Activated CD4-positive, alpha-beta T cell treated with anti-CD3 and anti-CD28 coated beads, Interleukin-2, amount 50 U/mL, for 16 hours (primary cell): ENCODE data around the gene ERVK3-1.
"Not testable (repeated sequence)": the region's sequence is repeated elsewhere in the genome, so short reads cannot be mapped to it uniquely, and the experiment has no call there.

ENCODE experiments used
- DNase-seq: peaks from one replicate; pipeline ENCODE4 v3.0.0-alpha.2; 2020

Gene ERVK3-1

DNA sequence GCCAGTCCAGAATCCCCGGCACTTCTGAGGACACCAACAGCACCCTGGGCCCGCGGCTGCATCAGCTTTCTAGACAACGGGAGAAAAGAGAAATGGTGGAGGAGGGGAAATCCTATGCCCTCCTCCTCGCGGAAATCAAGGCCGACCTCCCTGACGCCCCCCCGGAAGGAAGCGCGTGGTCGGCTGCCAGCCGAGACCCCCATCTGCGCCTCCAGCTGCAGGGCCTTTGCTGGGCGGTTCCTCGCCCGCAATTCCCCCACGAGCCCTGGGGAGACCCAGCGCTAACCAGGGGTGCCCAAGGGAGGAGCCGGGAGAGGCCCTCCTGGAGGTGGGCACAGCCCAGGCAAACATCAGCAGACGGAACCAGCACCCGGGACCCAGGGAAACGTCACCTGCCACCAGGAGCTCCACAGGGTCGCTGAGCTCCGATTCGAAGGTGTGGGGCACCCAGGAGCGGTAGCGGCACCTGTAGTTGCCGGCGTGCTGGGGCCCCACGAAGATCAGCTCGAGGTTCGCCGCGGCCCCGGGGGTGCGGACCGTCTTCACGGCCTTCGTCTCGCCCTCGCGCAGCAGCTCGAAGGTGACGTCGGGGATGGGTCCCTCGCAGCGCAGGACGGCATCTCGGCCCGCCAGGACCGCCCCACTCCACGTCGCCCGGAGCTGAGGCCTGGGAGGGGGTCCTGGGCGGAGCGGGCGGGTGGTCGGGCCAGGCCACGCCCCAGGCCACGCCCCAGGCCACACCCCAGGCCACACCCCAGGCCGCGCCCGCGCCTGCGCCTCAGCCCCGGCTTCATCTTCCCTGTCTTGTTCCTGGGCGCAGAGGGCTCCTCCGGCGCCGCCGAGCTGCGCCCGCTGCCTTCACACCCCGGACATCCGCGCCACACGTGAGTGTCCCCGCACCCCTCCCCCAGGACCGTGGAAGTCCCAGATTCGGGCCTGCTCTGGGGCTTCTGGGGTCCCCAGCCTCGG lies 42.1 kb downstream of the ERVK3-1 start:
- DNase-seq = peak; percentile 77

DNA sequence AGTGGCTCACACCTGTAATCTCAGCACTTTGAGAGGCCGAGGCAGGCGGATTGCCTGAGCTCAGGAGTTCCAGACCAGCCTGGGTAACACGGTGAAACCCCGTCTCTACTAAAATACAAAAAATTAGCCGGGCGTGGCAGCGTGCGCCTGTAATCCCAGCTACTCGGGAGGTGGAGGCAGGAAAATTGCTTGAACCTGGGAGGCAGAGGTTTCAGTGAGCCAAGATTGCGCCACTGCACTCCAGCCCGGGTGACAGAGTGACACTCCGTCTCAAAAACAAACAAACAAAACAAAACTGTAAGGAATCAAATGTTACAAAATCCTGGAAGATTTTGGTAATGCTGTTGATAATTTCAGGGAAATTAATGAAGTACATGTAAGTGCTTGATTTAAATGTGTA lies 42.9 kb downstream of the ERVK3-1 start:
- not testable (repeated sequence) for DNase-seq

GRCh38 chr19:58349590-58349989 lies 44.4 kb downstream of the ERVK3-1 start:
- no peak for DNase-seq

- DNase-seq = no peak
Observed at GRCh38 chr19:58350001-58350861, 45.1 kb downstream of the ERVK3-1 start.

GRCh38 chr19:58350871-58351557 lies 45.8 kb downstream of the ERVK3-1 start:
- no peak for DNase-seq

- DNase-seq = no peak
Observed at GRCh38 chr19:58351558-58351878, 46.3 kb downstream of the ERVK3-1 start.

DNA sequence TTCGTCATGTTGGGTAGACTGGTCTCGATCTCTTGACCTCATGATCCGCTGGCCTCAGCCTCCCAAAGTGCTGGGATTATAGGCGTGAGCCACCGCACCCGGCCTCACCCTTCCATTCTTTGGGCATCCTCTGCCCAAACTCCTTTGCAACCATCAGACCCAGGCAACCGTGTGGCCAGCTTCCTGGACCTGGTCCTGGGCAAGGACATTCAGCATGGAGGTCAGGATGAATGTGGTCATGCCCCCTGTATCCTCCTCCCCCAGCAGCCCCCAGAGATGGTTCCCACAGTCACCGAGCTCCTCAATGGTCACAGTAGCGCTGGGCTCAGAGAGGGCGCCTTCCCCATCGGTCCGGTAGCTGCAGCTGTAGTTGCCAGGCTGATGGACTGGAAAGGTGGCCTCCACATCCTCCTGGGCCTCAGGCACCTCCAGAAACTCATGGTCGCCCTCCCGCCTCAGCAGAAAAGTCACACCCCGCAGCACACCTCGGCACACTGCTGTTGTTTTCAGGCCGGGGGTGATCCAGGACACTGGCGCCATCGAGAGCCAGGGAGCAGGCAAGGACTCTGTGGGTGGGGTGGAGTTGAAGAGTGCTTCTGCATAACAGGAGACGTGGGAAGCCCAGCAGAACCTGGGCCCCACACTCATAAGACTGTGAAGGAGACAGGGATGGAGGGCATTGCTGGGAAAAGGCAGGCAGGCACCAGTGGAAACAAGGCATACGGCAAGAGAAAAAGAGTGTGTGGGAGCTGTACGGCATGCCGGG lies 47.0 kb downstream of the ERVK3-1 start:
- DNase-seq = no peak

GRCh38 chr19:58352760-58353671 lies 47.8 kb downstream of the ERVK3-1 start, which contains the start of gene A1BG:
Gene A1BG, minus strand, starts transcription at chr19:58353492. Its CDS starts 55 bp downstream, at chr19:58353437.
- DNase-seq = no peak

- DNase-seq = no peak
Observed at GRCh38 chr19:58353717-58354477, 48.7 kb downstream of the ERVK3-1 start.

- DNase-seq = no peak
Observed at GRCh38 chr19:58354478-58355030, 49.4 kb downstream of the ERVK3-1 start.

DNA sequence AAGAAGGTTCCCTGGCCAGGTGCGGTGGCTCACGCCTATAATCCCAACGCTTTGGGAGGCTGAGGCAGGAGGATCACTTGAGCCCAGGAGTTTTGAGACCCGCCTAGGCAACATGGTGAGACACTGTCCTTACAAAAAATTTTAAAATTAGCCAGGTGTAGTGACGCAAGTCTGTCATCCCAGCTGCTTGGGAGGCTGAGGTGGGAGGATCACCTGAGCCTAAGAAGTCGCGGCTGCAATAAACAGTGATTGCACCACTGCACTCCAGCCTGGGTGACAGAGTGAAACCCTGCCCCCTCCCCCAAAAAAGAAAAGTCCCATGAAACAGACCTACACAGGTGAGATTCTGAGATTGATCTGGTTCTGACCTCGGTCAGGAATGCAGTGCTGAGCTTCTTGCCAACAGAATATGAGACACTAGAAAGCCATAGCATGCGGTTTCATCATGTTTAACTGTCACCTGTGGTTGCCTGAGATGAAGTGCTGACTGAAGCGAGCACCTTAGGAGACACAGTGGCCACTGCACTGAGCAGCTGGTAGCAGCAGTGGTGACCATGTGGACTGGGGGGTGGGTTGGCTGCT lies 50.1 kb downstream of the ERVK3-1 start:
- no peak for DNase-seq

DNA sequence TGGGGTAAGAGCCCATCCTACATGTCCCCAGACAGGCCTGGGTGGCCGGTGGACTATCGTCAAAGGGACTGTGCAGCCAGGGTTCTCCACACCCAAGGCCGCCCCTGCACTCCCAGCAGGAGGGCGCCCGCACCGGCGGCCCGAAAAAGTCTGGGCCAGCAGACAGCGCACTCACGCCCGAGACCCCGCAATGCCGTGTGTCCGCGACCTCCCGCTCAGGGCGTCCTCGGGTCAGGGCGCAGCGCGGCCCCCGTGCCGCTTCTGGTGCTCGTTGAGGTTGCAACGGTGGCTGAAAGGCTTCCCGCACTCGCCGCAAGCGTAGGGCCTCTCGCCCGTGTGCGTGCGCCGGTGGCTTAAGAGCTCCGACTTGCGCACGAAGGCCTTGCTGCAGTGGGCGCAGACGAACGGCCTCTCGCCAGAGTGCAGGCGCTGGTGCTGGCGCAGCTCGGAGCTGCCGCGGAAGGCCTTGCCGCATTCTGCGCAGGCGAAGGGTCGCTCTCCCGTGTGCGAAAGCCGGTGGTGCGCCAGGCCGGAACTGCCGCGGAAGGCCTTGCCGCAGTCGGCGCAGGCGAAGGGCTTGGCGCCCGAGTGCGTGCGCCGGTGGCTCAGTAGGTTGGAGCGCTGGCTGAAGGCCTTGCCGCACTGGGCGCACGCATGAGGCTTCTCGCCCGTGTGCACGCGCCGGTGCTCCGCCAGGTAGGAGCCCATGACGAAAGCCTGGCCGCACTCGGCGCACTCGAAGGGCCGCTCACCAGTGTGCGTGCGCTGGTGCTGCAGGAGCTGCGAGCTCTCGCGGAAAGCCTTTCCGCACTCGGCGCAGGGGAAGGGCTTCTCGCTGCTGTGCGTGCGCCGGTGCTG lies 51.0 kb downstream of the ERVK3-1 start:
- DNase-seq = peak; percentile 41

GRCh38 chr19:58356766-58357480 lies 51.7 kb downstream of the ERVK3-1 start:
- DNase-seq = no peak

DNA sequence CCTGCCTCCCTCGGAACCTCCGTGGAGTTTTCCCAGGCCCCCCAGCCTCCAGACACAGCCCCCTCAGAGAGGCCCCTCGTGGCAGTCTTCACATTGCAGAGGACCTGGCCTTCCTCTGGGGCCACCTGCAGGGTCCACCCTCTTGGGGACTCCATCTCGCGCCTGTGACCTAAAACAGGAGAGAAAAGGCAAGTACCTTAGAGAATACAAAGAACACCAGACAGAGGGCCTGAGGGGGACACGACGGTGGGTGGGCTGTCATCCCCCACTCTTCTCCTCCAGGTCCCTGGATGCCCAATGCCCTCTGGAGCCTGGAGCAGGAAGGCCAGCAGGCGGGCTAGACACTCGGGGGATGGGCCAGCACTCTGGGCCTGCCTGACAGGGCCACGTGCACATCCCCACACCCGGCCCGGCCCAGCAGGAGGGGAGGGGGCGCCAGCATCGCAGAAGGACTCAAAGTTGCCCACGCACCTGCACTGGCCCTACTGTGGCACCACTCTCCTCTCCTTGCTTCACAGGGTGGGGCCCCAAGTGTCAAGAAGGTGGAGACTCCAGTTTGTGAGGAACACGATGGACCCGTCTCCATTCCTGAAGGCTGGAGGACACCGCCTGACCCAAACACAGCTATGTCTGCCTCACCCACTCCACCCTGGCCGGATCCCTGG lies 52.4 kb downstream of the ERVK3-1 start:
- DNase-seq = no peak

DNA sequence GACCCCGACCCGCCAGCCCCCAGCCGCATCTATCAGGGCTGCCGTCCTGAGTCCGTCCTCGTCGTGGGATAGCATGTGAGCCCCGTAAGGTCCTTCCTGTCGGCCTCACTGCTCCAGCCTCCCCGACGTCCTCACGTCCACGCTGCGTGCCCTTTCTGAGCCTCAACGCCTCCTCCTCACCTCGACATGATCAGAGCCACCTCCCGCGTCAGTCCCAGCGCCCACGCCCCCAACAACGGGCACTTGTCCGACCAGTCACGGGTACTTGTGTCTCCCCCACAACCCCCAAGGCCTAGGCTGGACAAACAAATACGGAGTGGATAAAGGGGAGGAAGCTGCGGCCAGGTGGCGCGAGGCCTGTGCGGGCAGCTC lies 56.7 kb downstream of the ERVK3-1 start:
- peak; percentile 54 for DNase-seq

DNA sequence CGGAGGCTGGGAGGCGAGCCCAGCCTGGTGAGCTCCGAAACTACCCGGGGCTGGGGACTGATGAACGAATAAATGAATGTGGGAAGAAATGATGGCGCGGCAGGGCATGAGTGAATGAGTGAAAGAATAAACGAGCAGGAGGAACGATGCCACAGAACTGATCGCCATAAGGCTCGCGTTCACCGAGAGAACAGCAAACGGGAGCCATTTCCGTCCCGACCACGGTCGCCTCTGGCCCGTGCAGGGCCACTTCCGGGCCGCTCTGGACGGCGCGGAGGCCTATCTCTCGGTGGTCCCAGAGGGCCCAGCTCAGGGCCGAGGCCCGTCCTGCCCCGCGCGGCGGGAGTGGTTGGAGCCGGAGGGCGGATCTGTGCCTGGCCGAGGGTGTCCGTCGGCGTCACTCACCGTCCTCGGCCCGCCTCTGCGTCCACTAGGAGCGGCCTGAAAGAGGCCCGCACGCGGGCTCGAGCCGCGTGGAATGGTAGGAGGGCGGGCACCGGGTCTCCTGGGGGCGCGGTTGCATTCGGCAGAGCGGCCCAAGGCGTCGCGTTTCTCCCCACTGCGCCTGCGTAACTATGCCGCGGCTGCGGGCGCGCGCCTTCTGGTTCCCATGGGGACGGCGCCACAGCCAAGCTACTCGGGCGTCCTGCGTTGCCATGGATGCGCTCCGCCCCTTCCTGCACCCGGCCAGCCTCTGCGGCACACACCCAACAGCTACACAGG lies 57.3 kb downstream of the ERVK3-1 start, which contains the start of gene ZNF497:
TSS of gene ZNF497 (minus strand) at position 480 of the 723 bp plus-strand sequence. CDS start 5,116 bp downstream, outside the sequence.
- peak; percentile 98 for DNase-seq

DNA sequence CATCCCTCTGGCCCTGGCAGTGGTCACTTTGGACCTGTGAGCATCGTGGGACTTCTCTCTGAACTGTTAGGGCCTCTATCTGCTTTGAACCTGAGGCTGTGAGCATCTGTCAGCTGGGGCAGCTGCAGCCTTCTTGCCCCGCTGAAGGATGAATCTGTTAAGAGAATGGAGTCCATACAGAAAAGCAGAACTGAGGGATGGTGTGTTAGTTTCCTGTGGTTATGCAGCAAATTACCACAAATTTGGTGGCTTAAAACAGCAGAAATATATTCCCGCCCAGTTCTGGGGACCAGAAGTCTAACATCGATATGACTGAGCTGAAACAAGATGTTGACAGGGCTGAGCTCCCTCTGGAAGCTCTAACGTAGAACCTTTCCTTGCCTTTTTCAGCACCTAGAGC lies 59.0 kb downstream of the ERVK3-1 start:
- DNase-seq = no peak
